ENCODE measurements around the gene FAM168A. TPM values are rescaled to one million over a fixed set of nuclear protein-coding genes. Genes with fewer than 3 reads are reported as not detected.

FAM168A gene
- total RNA-seq, 1 experiment from 2014 or later: 25.9 TPM

- ATAC-seq (no peak), DNase-seq (ENCODE audit: low spot score) (no peak)
- Mint-ChIP-seq H3K4me3 (no peak overlapping the region), H3K27me3 (ENCODE audit: low read depth) (peaks cover 13% of the 10 kb centered on the region), H3K27ac (no peak overlapping the region), H3K9me3 (no peaks in the 10 kb centered on the region), H3K36me3 (no peaks in the 10 kb centered on the region), H3K4me1 (peaks cover 11% of the 10 kb centered on the region)
- TF ChIP-seq ZNF138 (CRISPR knock-in tag; conservative IDR thresholded peaks at IDR 0.05) (no peak), OVOL2 (CRISPR knock-in tag; IDR thresholded peaks at IDR 0.05; ENCODE audit: borderline replicate concordance) (no peak), USF1 (CRISPR knock-in tag; IDR thresholded peaks at IDR 0.05) (no peak), ZNF512 (CRISPR knock-in tag; IDR thresholded peaks at IDR 0.05; ENCODE audit: borderline replicate concordance) (no peak), SP1 (CRISPR knock-in tag; conservative IDR thresholded peaks at IDR 0.05) (no peak), MYBL2 (CRISPR knock-in tag; IDR thresholded peaks at IDR 0.05) (no peak), RORB (CRISPR knock-in tag; IDR thresholded peaks at IDR 0.05) (no peak), TEAD1 (CRISPR knock-in tag; IDR thresholded peaks at IDR 0.05) (no peak), PREB (CRISPR knock-in tag; IDR thresholded peaks at IDR 0.05; ENCODE audit: borderline replicate concordance) (no peak), CREB1 (CRISPR knock-in tag; IDR thresholded peaks at IDR 0.05) (no peak), ZNF219 (CRISPR knock-in tag; IDR thresholded peaks at IDR 0.05; ENCODE audit: borderline replicate concordance) (no peak), SMAD3 (CRISPR knock-in tag; IDR thresholded peaks at IDR 0.05; ENCODE audit: borderline replicate concordance) (no peak), FOXJ3 (CRISPR knock-in tag; IDR thresholded peaks at IDR 0.05; ENCODE audit: borderline replicate concordance) (no peak), TP53 (CRISPR knock-in tag; IDR thresholded peaks at IDR 0.05) (no peak), KAT7 (CRISPR knock-in tag; IDR thresholded peaks at IDR 0.05; ENCODE audit: borderline replicate concordance) (no peak)
- ChIA-PET POLR2A (no interaction called here), CTCF (interaction anchor here (5.1 kb wide), 2 partner anchors 13 to 280 kb away, joined by 18 to 41 read pairs; no protein-coding TSS in a partner anchor)
These were observed 217.0 kb downstream of the FAM168A start for GRCh38 chr11:73380897-73381410.

GRCh38 chr11:73380331-73380730 lies 217.6 kb downstream of the FAM168A start:
- peaks cover 13% of the 10 kb centered on the region for H3K4me1 Mint-ChIP-seq
- no peak overlapping the region for H3K27ac Mint-ChIP-seq
- TF ChIP-seq SP1 (CRISPR knock-in tag; conservative IDR thresholded peaks at IDR 0.05): no peak
- no peak for TF ChIP-seq ZNF416 (CRISPR knock-in tag; IDR thresholded peaks at IDR 0.05)
- no peak for TF ChIP-seq USF1 (CRISPR knock-in tag; IDR thresholded peaks at IDR 0.05)
- no peak for TF ChIP-seq FOXP4 (CRISPR knock-in tag; IDR thresholded peaks at IDR 0.05)
- TF ChIP-seq OVOL2 (CRISPR knock-in tag; IDR thresholded peaks at IDR 0.05; ENCODE audit: borderline replicate concordance): no peak
- TF ChIP-seq GTF2I (CRISPR knock-in tag; conservative IDR thresholded peaks at IDR 0.05): no peak
- no peak for TF ChIP-seq CREM (CRISPR knock-in tag; IDR thresholded peaks at IDR 0.05)
- TF ChIP-seq NR2C2 (CRISPR knock-in tag; IDR thresholded peaks at IDR 0.05): no peak
- no peak for TF ChIP-seq E2F5 (CRISPR knock-in tag; IDR thresholded peaks at IDR 0.05)
- no peak for TF ChIP-seq CBFB (CRISPR knock-in tag; IDR thresholded peaks at IDR 0.05; ENCODE audit: low read depth)
- TF ChIP-seq E2F4 (CRISPR knock-in tag; IDR thresholded peaks at IDR 0.05; ENCODE audit: borderline replicate concordance, low read depth): no peak
- no peaks in the 10 kb centered on the region for H3K9me3 Mint-ChIP-seq
- H3K4me3 Mint-ChIP-seq: no peak overlapping the region
- DNase-seq (ENCODE audit: low spot score) (no peak), ATAC-seq (no peak)
- H3K36me3 Mint-ChIP-seq: no peaks in the 10 kb centered on the region
- peaks cover 15% of the 10 kb centered on the region for H3K27me3 Mint-ChIP-seq (ENCODE audit: low read depth)
- CTCF ChIA-PET: interaction anchor here (5.1 kb wide), 1 partner anchor 281 kb away, joined by 18 read pairs; no protein-coding TSS in a partner anchor
- POLR2A ChIA-PET: no interaction called here
